GM12878 (cell line): ENCODE results near the gene GYS2. TPM values are rescaled to one million over a fixed set of nuclear protein-coding genes. Genes with fewer than 3 reads are reported as not detected.

Experiments
- ATAC-seq: fragments of 200-7000 bp; cut with Tn5 transposase; 3 replicates; pipeline ENCODE4 v1.9.1; 2020; ENCODE audit warnings: mild to moderate bottlenecking, moderate library complexity
- BruUV-seq: library from RNA; stranded (reverse); fragments of 400-500 nt; replicated peaks from 2 replicates; lab custom pipeline; 2021; lab: Mats Ljungman, UMichigan
- CTCF ChIA-PET: fragments of 300-600 bp; sonication (Branson Sonifier 250); formaldehyde crosslinking; extraction: SDS; loops from one replicate; lab custom pipeline; 2021; ENCODE audit warnings: inconsistent platforms; lab: Yijun Ruan, JAX
- POLR2A ChIA-PET: fragments of 350-600 bp; formaldehyde crosslinking; extraction: SDS; loops from one replicate; lab custom pipeline; 2021; ENCODE audit warnings: inconsistent platforms; lab: Charles Lee
- RAD21 ChIA-PET: fragments of 300-600 bp; sonication (Branson Sonifier 250); formaldehyde crosslinking; loops from one replicate; lab custom pipeline; 2023; ENCODE audit warnings: antibody characterized with exemption; ENCODE audit not compliant: unreplicated experiment; lab: Charles Lee
- SMC1A ChIA-PET: fragments of 300-600 bp; sonication (Branson Sonifier 250); formaldehyde crosslinking; loops from one replicate; lab custom pipeline; 2023; ENCODE audit not compliant: unreplicated experiment, uncharacterized antibody; lab: Charles Lee
- DNase-seq: peaks from one replicate; pipeline ENCODE4 v3.0.0-alpha.2; 2011; ENCODE audit warnings: low read depth, low spot score
- FAIRE-seq: peaks from 3 replicates; lab custom pipeline; 2011; peaks lifted over from hg19 to GRCh38; lab: Jason Lieb, UNC
- H2AFZ ChIP-seq: 2 replicates; pipeline ENCODE4 v1.6.0; 2011; ENCODE audit warnings: low read depth, low read length, control low read depth; ENCODE audit not compliant: control insufficient read depth
- H3K27ac ChIP-seq: 2 replicates; pipeline ENCODE4 v1.5.1; 2011; ENCODE audit warnings: control low read depth; ENCODE audit not compliant: control insufficient read depth, insufficient read depth
- H3K27me3 ChIP-seq, 2 experiments: replicated peaks in 1 of 2; 2 replicates each; pipeline versions ENCODE4 v1.6.0 to v1.6.1; 2011; ENCODE audit warnings: low read length in 1 of 2; ENCODE audit not compliant: control insufficient read depth in 2 of 2, insufficient read depth in 2 of 2
- H3K36me3 ChIP-seq, 2 experiments: 2 replicates each; pipeline ENCODE4 v1.5.1; 2011; ENCODE audit warnings: low read length in 1 of 2; ENCODE audit not compliant: control insufficient read depth in 2 of 2, insufficient read depth in 2 of 2
- H3K4me1 ChIP-seq: 2 replicates; pipeline ENCODE4 v1.6.1; 2011; ENCODE audit warnings: mild to moderate bottlenecking, low read length, moderate library complexity, mixed read lengths; ENCODE audit not compliant: control insufficient read depth, insufficient read depth
- H3K4me2 ChIP-seq: 2 replicates; pipeline ENCODE4 v1.6.0; 2011; ENCODE audit warnings: control low read depth; ENCODE audit not compliant: control insufficient read depth, insufficient read depth
- H3K4me3 ChIP-seq: fragments of 200-600 bp; sonication (generic); 2 replicates; pipeline ENCODE4 v1.5.1; 2016
- H3K79me2 ChIP-seq: 2 replicates; pipeline ENCODE4 v1.6.0; 2011; ENCODE audit warnings: low read length; ENCODE audit not compliant: control insufficient read depth, insufficient read depth
- H3K9ac ChIP-seq: 2 replicates; pipeline ENCODE4 v1.8.0; 2011; ENCODE audit warnings: low read length, control low read depth, mixed read lengths; ENCODE audit not compliant: control insufficient read depth, insufficient read depth
- H3K9me3 ChIP-seq: replicated peaks from 3 replicates; pipeline ENCODE4 v1.5.1; 2011; ENCODE audit warnings: mild to moderate bottlenecking, low read length; ENCODE audit not compliant: control insufficient read depth, insufficient read depth
- H4K20me1 ChIP-seq: 2 replicates; pipeline ENCODE4 v1.6.0; 2011; ENCODE audit not compliant: control insufficient read depth, insufficient read depth
- BACH1 ChIP-seq: fragments of 450-650 bp; IDR thresholded peaks from 2 replicates; pipeline ENCODE4 v1.6.1; 2017; ENCODE audit warnings: mild to moderate bottlenecking, borderline replicate concordance
- BMI1 ChIP-seq: fragments of 450-650 bp; IDR thresholded peaks from 2 replicates; pipeline ENCODE4 v1.6.1; 2016; ENCODE audit warnings: mild to moderate bottlenecking, moderate library complexity, borderline replicate concordance
- BRCA1 ChIP-seq: IDR thresholded peaks from 2 replicates; pipeline ENCODE4 v1.6.1; 2011; ENCODE audit warnings: low read depth, low read length, improper control_type of control experiment
- ESRRA ChIP-seq: IDR thresholded peaks from 2 replicates; pipeline ENCODE4 v1.6.1; 2012; ENCODE audit warnings: mild to moderate bottlenecking, low read length, improper control_type of control experiment
- KDM1A ChIP-seq: fragments of 200-600 bp; sonication (generic); IDR thresholded peaks from 2 replicates; pipeline ENCODE4 v1.6.1; 2016; ENCODE audit warnings: borderline replicate concordance
- MYB ChIP-seq: fragments of 150-350 bp; IDR thresholded peaks from 2 replicates; pipeline ENCODE4 v1.6.1; 2014; ENCODE audit warnings: mild to moderate bottlenecking, low read depth, low read length, borderline replicate concordance
- POLR2AphosphoS2 ChIP-seq: IDR thresholded peaks from 2 replicates; pipeline ENCODE4 v1.6.1; 2011; ENCODE audit warnings: low read depth, mild to moderate bottlenecking, low read length, improper control_type of control experiment, moderate library complexity
- RCOR1 ChIP-seq: conservative IDR thresholded peaks from 2 replicates; pipeline ENCODE4 v1.6.1; 2012; ENCODE audit warnings: low read depth, low read length, improper control_type of control experiment
- SMC3 ChIP-seq: IDR thresholded peaks from 2 replicates; pipeline ENCODE4 v1.6.1; 2011; ENCODE audit warnings: low read length, improper control_type of control experiment, borderline replicate concordance
- TCF12 ChIP-seq: IDR thresholded peaks from 2 replicates; pipeline ENCODE4 v1.6.1; 2011; ENCODE audit warnings: low read depth, mild to moderate bottlenecking, low read length
- WGBS: methylation state at CpG from one replicate; pipeline ENCODE4 v1.1.6; 2016; ENCODE audit warnings: low lambda C conversion rate; ENCODE audit not compliant: insufficient replicate concordance, insufficient coverage; ENCODE audit errors: missing lambda C conversion rate; 5-methylcytosine and 5-hydroxymethylcytosine counted together
- in situ Hi-C: fragments of 300-500 bp; cut with MboI; formaldehyde crosslinking; loops from 9 replicates; pipeline ENCODE4 v1.14.3; 2018; ENCODE audit warnings: mixed read lengths
- intact Hi-C: fragments of 100-400 bp; cut with micrococcal nuclease; formaldehyde crosslinking; loops from one replicate; pipeline ENCODE4 v1.14.2; 2022; ENCODE audit not compliant: unreplicated experiment
- polyA plus RNA-seq, 11 experiments: library from polyadenylated mRNA; depleted of rRNA in 4 of 11; unstranded in 6 of 11; stranded (reverse) in 5 of 11; fragments of >200 nt; fragmentation: Nextera tagmentation in 4 of 11; fragmentation: Illumina TruSeq in 1 of 11; extraction: Ambion mirVana in 4 of 11; extraction: Trizol in 1 of 11; gene quantifications; 1 replicate in 1 of 11; 2 replicates in 10 of 11; pipeline versions ENCODE4 v1.2.1 to v1.2.3, GENCODE V29; 2011 to 2016; ENCODE audit warnings: inconsistent platforms in 2 of 11, missing spikeins in 2 of 11, low read depth in 1 of 11
- total RNA-seq, 4 experiments: library from RNA; depleted of rRNA in 3 of 4; stranded (reverse); fragments of >200 nt in 3 of 4; fragmentation: Illumina TruSeq in 1 of 4; extraction: Trizol in 1 of 4; gene quantifications; 2 replicates each; pipeline versions ENCODE4 v1.2.1 to v1.2.3, GENCODE V29; 2013 to 2021
- TF ChIP-seq, protein P1 (sequence below): fragments of 450-650 bp; formaldehyde crosslinking; IDR thresholded peaks from 2 replicates; pipeline ENCODE4 v1.4.0; 2020; ENCODE audit warnings: mild to moderate bottlenecking, moderate library complexity
- TF ChIP-seq, protein P2 (sequence below): IDR thresholded peaks from 2 replicates; pipeline ENCODE4 v1.6.1; 2011; ENCODE audit warnings: low read depth, mild to moderate bottlenecking, low read length, moderate library complexity, borderline replicate concordance; ENCODE audit errors: extremely low read depth

GYS2 gene
- total and polyA plus RNA-seq, 10 of the 15 experiments (the other 5 are each of a cell fraction or from before 2014, with no cell fraction given): not detected

DNA sequence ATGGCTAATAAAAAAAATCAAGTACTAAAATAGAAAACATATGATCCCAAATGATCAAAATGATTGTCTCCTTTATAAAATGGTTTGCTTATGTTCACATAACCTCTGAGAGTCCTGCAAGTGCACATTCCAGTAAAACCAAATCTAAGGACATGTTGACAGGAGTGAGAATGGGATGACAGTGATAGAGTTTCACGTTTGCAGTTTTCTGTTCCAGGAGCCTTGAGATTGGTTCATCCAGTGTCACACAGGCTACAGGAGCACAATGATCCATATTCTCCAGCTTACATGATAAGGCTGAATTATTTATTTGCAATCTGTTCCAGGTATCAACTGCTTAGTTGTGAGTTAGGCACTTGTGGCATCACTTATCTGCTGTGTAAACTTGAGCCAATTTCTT, 1.5 kb upstream of the GYS2 start:
- no peak overlapping the region for H3K9ac ChIP-seq
- intact Hi-C loops: no loop called here
- no peaks in the 10 kb centered on the region for H3K36me3 ChIP-seq
- DNase-seq (no peak), ATAC-seq (no peak)
- no peaks in the 10 kb centered on the region for H4K20me1 ChIP-seq
- 53% methylated on average over 1 of the region's 1 CpG for WGBS
- H3K4me2 ChIP-seq: no peak overlapping the region
- no peaks in the 10 kb centered on the region for H3K9me3 ChIP-seq
- SMC1A ChIA-PET: no interaction called here
- POLR2A ChIA-PET: no interaction called here
- CTCF ChIA-PET: no interaction called here
- TF ChIP-seq BRCA1 (no peak), RCOR1 (no peak), TCF12 (no peak), ESRRA (no peak), KDM1A (no peak), SMC3 (no peak), BACH1 (no peak), MYB (no peak), BMI1 (no peak), POLR2AphosphoS2 (no peak)
- TF ChIP-seq, protein P1, sequence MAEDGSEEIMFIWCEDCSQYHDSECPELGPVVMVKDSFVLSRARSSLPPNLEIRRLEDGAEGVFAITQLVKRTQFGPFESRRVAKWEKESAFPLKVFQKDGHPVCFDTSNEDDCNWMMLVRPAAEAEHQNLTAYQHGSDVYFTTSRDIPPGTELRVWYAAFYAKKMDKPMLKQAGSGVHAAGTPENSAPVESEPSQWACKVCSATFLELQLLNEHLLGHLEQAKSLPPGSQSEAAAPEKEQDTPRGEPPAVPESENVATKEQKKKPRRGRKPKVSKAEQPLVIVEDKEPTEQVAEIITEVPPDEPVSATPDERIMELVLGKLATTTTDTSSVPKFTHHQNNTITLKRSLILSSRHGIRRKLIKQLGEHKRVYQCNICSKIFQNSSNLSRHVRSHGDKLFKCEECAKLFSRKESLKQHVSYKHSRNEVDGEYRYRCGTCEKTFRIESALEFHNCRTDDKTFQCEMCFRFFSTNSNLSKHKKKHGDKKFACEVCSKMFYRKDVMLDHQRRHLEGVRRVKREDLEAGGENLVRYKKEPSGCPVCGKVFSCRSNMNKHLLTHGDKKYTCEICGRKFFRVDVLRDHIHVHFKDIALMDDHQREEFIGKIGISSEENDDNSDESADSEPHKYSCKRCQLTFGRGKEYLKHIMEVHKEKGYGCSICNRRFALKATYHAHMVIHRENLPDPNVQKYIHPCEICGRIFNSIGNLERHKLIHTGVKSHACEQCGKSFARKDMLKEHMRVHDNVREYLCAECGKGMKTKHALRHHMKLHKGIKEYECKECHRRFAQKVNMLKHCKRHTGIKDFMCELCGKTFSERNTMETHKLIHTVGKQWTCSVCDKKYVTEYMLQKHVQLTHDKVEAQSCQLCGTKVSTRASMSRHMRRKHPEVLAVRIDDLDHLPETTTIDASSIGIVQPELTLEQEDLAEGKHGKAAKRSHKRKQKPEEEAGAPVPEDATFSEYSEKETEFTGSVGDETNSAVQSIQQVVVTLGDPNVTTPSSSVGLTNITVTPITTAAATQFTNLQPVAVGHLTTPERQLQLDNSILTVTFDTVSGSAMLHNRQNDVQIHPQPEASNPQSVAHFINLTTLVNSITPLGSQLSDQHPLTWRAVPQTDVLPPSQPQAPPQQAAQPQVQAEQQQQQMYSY (CRISPR knock-in tag): no peak
- TF ChIP-seq, protein P2, sequence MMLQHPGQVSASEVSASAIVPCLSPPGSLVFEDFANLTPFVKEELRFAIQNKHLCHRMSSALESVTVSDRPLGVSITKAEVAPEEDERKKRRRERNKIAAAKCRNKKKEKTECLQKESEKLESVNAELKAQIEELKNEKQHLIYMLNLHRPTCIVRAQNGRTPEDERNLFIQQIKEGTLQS: no peak
- TF ChIP-seq, all 136 proteins: peak for 0
- H3K27ac ChIP-seq: no peak overlapping the region
- RAD21 ChIA-PET: no interaction called here
- in situ Hi-C loops: no loop called here
- FAIRE-seq: no peak
- no peak overlapping the region for H2AFZ ChIP-seq
- no peak overlapping the region for H3K4me3 ChIP-seq
- no peaks in the 10 kb centered on the region for H3K79me2 ChIP-seq
- no TSS peak for BruUV-seq
- H3K4me1 ChIP-seq: no peaks in the 10 kb centered on the region
- H3K27me3 ChIP-seq: no peaks in the 10 kb centered on the region
